Measurements from ENCODE around the gene ADAMTS16. TPM values are rescaled to one million over a fixed set of nuclear protein-coding genes. Genes with fewer than 3 reads are reported as not detected.

Gene ADAMTS16
- total RNA-seq, 1 donor from 2014 or later = not detected

DNA sequence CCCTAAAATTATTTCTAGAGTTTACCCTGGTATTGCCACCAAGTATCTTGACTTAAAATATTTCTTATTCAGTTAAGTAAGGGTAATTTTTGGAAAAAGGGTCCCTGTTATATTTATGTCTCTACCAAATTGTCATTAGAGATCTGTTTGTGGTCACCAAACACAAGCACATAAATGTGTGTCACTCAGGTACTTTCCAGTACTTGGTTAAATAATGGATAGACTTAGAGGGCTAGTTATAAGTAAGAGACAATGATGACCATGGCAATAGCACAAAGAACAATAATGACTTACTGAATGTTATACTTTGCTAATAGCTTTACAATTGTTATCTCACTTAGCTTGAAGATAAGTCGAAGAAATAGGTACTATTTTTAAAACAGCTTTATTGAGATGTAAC lies 9.0 kb downstream of the ADAMTS16 start:
- no peak for DNase-seq (ENCODE audit: low spot score)
- Mint-ChIP-seq H3K4me1 (ENCODE audit: low read depth) (no peaks in the 10 kb centered on the region), H3K27ac (no peak overlapping the region), H3K36me3 (ENCODE audit: low read depth) (no peaks in the 10 kb centered on the region), H3K9me3 (no peaks in the 10 kb centered on the region), H3K27me3 (ENCODE audit: low read depth) (no peaks in the 10 kb centered on the region), H3K4me3 (ENCODE audit: low read depth) (no peak overlapping the region)
- intact Hi-C loops (cut with micrococcal nuclease) = loop anchor here (10.0 kb wide), 1 partner anchor 1544 kb away; no protein-coding TSS in a partner anchor

GRCh38 chr5:5150667-5151066 lies 10.5 kb downstream of the ADAMTS16 start:
- intact Hi-C loops (cut with micrococcal nuclease) = no loop called here
- Mint-ChIP-seq H3K27me3 (ENCODE audit: low read depth) (no peaks in the 10 kb centered on the region), H3K27ac (no peak overlapping the region), H3K9me3 (no peaks in the 10 kb centered on the region), H3K4me3 (ENCODE audit: low read depth) (no peak overlapping the region), H3K36me3 (ENCODE audit: low read depth) (no peaks in the 10 kb centered on the region), H3K4me1 (ENCODE audit: low read depth) (no peaks in the 10 kb centered on the region)
- DNase-seq (ENCODE audit: low spot score) = no peak

GRCh38 chr5:5154733-5155132 lies 14.6 kb downstream of the ADAMTS16 start:
- intact Hi-C loops (cut with micrococcal nuclease) = no loop called here
- H3K4me1 Mint-ChIP-seq (ENCODE audit: low read depth) = no peaks in the 10 kb centered on the region
- H3K27me3 Mint-ChIP-seq (ENCODE audit: low read depth) = no peaks in the 10 kb centered on the region
- H3K27ac Mint-ChIP-seq = no peak overlapping the region
- no peaks in the 10 kb centered on the region for H3K36me3 Mint-ChIP-seq (ENCODE audit: low read depth)
- no peak for DNase-seq (ENCODE audit: low spot score)
- no peak overlapping the region for H3K4me3 Mint-ChIP-seq (ENCODE audit: low read depth)
- no peaks in the 10 kb centered on the region for H3K9me3 Mint-ChIP-seq

- H3K4me3 Mint-ChIP-seq (ENCODE audit: low read depth) = no peak overlapping the region
- H3K9me3 Mint-ChIP-seq = no peaks in the 10 kb centered on the region
- H3K4me1 Mint-ChIP-seq (ENCODE audit: low read depth) = no peaks in the 10 kb centered on the region
- intact Hi-C loops (cut with micrococcal nuclease) = no loop called here
- no peak overlapping the region for H3K27ac Mint-ChIP-seq
- no peak for DNase-seq (ENCODE audit: low spot score)
- H3K27me3 Mint-ChIP-seq (ENCODE audit: low read depth) = no peaks in the 10 kb centered on the region
- no peaks in the 10 kb centered on the region for H3K36me3 Mint-ChIP-seq (ENCODE audit: low read depth)
These were observed 15.5 kb downstream of the ADAMTS16 start for GRCh38 chr5:5155617-5156016.

GRCh38 chr5:5156471-5157082 lies 16.4 kb downstream of the ADAMTS16 start:
- Mint-ChIP-seq H3K4me3 (ENCODE audit: low read depth) (no peak overlapping the region), H3K27me3 (ENCODE audit: low read depth) (no peaks in the 10 kb centered on the region), H3K36me3 (ENCODE audit: low read depth) (no peaks in the 10 kb centered on the region), H3K27ac (no peak overlapping the region), H3K9me3 (no peaks in the 10 kb centered on the region), H3K4me1 (ENCODE audit: low read depth) (no peaks in the 10 kb centered on the region)
- no peak for DNase-seq (ENCODE audit: low spot score)
- intact Hi-C loops (cut with micrococcal nuclease) = no loop called here

DNA sequence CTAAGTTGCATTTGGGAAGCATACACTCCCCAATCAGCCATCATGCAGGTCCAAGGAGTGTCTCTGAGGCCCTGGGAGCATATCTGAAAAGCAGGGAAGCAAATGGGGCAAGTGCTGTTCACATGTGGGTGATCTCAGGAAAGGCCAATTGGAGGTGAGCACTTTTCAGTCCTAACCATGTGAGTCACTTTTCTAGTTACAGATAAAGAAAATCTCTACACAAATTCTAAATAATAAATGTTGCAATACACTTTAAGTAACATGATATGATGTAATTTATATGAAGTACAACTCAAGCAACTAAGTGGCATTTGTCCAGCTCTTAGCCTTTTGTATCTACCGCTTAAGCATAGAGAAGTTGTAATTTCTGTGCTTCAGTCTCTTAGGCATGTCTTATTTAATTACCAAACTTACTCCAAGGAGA lies 18.4 kb downstream of the ADAMTS16 start:
- H3K27me3 Mint-ChIP-seq (ENCODE audit: low read depth) = no peaks in the 10 kb centered on the region
- no peaks in the 10 kb centered on the region for H3K4me1 Mint-ChIP-seq (ENCODE audit: low read depth)
- intact Hi-C loops (cut with micrococcal nuclease) = no loop called here
- H3K9me3 Mint-ChIP-seq = no peaks in the 10 kb centered on the region
- H3K4me3 Mint-ChIP-seq (ENCODE audit: low read depth) = no peak overlapping the region
- DNase-seq (ENCODE audit: low spot score) = no peak
- no peaks in the 10 kb centered on the region for H3K36me3 Mint-ChIP-seq (ENCODE audit: low read depth)
- H3K27ac Mint-ChIP-seq = no peak overlapping the region

DNA sequence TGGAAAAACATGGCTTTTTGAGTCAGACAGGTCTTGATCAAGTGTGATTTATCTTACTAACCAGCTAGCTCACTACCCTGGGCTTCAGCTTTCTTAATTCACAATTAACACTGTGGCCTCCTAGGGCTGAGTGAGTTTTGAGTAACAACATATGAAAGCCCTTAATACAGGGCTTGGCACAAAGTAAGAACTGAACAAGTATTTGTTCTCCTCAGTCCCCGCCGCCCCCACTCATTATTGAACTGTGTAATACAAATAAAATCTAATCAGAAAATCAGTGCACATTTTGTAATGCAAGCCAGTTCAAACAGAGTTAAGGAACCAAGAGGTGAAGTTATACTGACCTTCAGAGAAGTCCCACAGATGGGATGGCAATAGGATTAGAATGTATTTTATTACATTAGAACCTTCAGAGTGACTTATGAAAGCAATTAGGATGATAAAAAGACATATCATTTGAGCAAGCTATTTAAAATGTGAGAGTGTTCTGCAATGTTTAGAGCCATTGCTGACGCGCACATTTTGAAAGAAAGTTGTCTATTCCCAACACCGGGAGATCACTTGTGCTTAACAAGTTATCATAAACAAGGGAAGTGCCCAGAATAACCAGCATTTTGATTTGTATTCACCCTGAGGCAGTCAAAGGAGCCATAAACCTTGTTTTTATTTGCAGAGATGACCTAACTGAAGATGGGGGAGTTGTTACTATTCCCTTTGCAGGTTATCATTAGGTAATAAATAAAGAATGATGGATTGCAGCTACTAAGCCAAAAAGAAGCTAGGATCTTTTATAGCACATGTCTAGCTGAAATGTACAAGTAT lies 19.4 kb downstream of the ADAMTS16 start:
- Mint-ChIP-seq H3K27me3 (ENCODE audit: low read depth) (no peaks in the 10 kb centered on the region), H3K9me3 (no peaks in the 10 kb centered on the region), H3K4me3 (ENCODE audit: low read depth) (no peak overlapping the region), H3K4me1 (ENCODE audit: low read depth) (no peaks in the 10 kb centered on the region), H3K36me3 (ENCODE audit: low read depth) (no peaks in the 10 kb centered on the region), H3K27ac (no peak overlapping the region)
- no peak for DNase-seq (ENCODE audit: low spot score)
- intact Hi-C loops (cut with micrococcal nuclease) = no loop called here

GRCh38 chr5:5164163-5164562 lies 24.0 kb downstream of the ADAMTS16 start:
- no peaks in the 10 kb centered on the region for H3K36me3 Mint-ChIP-seq (ENCODE audit: low read depth)
- no peak overlapping the region for H3K4me3 Mint-ChIP-seq (ENCODE audit: low read depth)
- intact Hi-C loops (cut with micrococcal nuclease) = no loop called here
- H3K4me1 Mint-ChIP-seq (ENCODE audit: low read depth) = no peaks in the 10 kb centered on the region
- no peak for DNase-seq (ENCODE audit: low spot score)
- H3K27ac Mint-ChIP-seq = no peak overlapping the region
- H3K9me3 Mint-ChIP-seq = no peaks in the 10 kb centered on the region
- no peaks in the 10 kb centered on the region for H3K27me3 Mint-ChIP-seq (ENCODE audit: low read depth)

- Mint-ChIP-seq H3K4me1 (ENCODE audit: low read depth) (no peaks in the 10 kb centered on the region), H3K4me3 (ENCODE audit: low read depth) (no peak overlapping the region), H3K27ac (no peak overlapping the region), H3K36me3 (ENCODE audit: low read depth) (no peaks in the 10 kb centered on the region), H3K9me3 (no peaks in the 10 kb centered on the region), H3K27me3 (ENCODE audit: low read depth) (no peaks in the 10 kb centered on the region)
- DNase-seq (ENCODE audit: low spot score) = no peak
- intact Hi-C loops (cut with micrococcal nuclease) = no loop called here
These were observed 25.4 kb downstream of the ADAMTS16 start for GRCh38 chr5:5165541-5166002.

GRCh38 chr5:5169466-5169865 lies 29.3 kb downstream of the ADAMTS16 start:
- Mint-ChIP-seq H3K27me3 (ENCODE audit: low read depth) (no peaks in the 10 kb centered on the region), H3K4me3 (ENCODE audit: low read depth) (no peak overlapping the region), H3K4me1 (ENCODE audit: low read depth) (no peaks in the 10 kb centered on the region), H3K27ac (no peak overlapping the region), H3K36me3 (ENCODE audit: low read depth) (no peaks in the 10 kb centered on the region), H3K9me3 (no peaks in the 10 kb centered on the region)
- intact Hi-C loops (cut with micrococcal nuclease) = no loop called here
- DNase-seq (ENCODE audit: low spot score) = no peak

GRCh38 chr5:5178136-5178535 lies 38.0 kb downstream of the ADAMTS16 start:
- H3K27me3 Mint-ChIP-seq (ENCODE audit: low read depth) = peaks cover 4% of the 10 kb centered on the region
- H3K4me3 Mint-ChIP-seq (ENCODE audit: low read depth) = no peak overlapping the region
- H3K27ac Mint-ChIP-seq = no peak overlapping the region
- H3K36me3 Mint-ChIP-seq (ENCODE audit: low read depth) = no peaks in the 10 kb centered on the region
- intact Hi-C loops (cut with micrococcal nuclease) = no loop called here
- DNase-seq (ENCODE audit: low spot score) = no peak
- H3K4me1 Mint-ChIP-seq (ENCODE audit: low read depth) = peaks cover 3% of the 10 kb centered on the region
- no peaks in the 10 kb centered on the region for H3K9me3 Mint-ChIP-seq

- Mint-ChIP-seq H3K27me3 (ENCODE audit: low read depth) (peaks cover 4% of the 10 kb centered on the region), H3K9me3 (no peaks in the 10 kb centered on the region), H3K27ac (no peak overlapping the region), H3K4me3 (ENCODE audit: low read depth) (no peak overlapping the region), H3K36me3 (ENCODE audit: low read depth) (no peaks in the 10 kb centered on the region), H3K4me1 (ENCODE audit: low read depth) (peaks cover 3% of the 10 kb centered on the region)
- DNase-seq (ENCODE audit: low spot score) = no peak
- intact Hi-C loops (cut with micrococcal nuclease) = no loop called here
These were observed 38.5 kb downstream of the ADAMTS16 start for GRCh38 chr5:5178580-5178979.

- Mint-ChIP-seq H3K36me3 (ENCODE audit: low read depth) (no peaks in the 10 kb centered on the region), H3K27me3 (ENCODE audit: low read depth) (peaks cover 4% of the 10 kb centered on the region), H3K4me1 (ENCODE audit: low read depth) (peaks cover 3% of the 10 kb centered on the region), H3K9me3 (no peaks in the 10 kb centered on the region), H3K27ac (no peak overlapping the region), H3K4me3 (ENCODE audit: low read depth) (no peak overlapping the region)
- intact Hi-C loops (cut with micrococcal nuclease) = no loop called here
- DNase-seq (ENCODE audit: low spot score) = no peak
These were observed 38.9 kb downstream of the ADAMTS16 start for GRCh38 chr5:5179079-5179478.
